Testis (tissue), 3 donors: ENCODE results near the gene ORMDL3. TPM values are rescaled to one million over a fixed set of nuclear protein-coding genes. Genes with fewer than 3 reads are reported as not detected.

Source experiments
- DNase-seq: peaks from one replicate; pipeline ENCODE4 v3.0.0-alpha.2; 2019
- H3K27ac ChIP-seq, 2 donors: fragments of 200-600 bp; sonication (generic); one replicate each; pipeline ENCODE4 v1.5.1; 2019
- H3K27me3 ChIP-seq: fragments of 200-600 bp; sonication (generic); one replicate; pipeline ENCODE4 v1.5.1; 2019
- H3K36me3 ChIP-seq: fragments of 200-600 bp; sonication (generic); one replicate; pipeline ENCODE4 v1.5.1; 2017; ENCODE audit warnings: low read depth; ENCODE audit errors: missing control alignments
- H3K4me1 ChIP-seq: fragments of 200-600 bp; sonication (generic); one replicate; pipeline ENCODE4 v1.5.1; 2019
- H3K4me3 ChIP-seq, 2 donors: fragments of 200-600 bp; sonication (generic); one replicate each; pipeline ENCODE4 v1.5.1; 2017 to 2019
- H3K9me3 ChIP-seq: fragments of 200-600 bp; sonication (generic); one replicate; pipeline ENCODE4 v1.5.1; 2017
- CTCF ChIP-seq, 3 experiments: fragments of 450-650 bp in 2 of 3; fragments of 200-600 bp in 1 of 3; sonication (generic) in 1 of 3; IDR thresholded peaks; one replicate each; pipeline ENCODE4 v1.5.1; 2016 to 2019; ENCODE audit warnings: antibody characterized with exemption in 3 of 3, mild to moderate bottlenecking in 2 of 3, moderate library complexity in 1 of 3
- POLR2A ChIP-seq: fragments of 450-650 bp; IDR thresholded peaks from one replicate; pipeline ENCODE4 v1.6.1; 2017; ENCODE audit warnings: antibody characterized with exemption, mild to moderate bottlenecking, moderate library complexity
- WGBS, 2 donors: methylation state at CpG; one replicate each; pipeline ENCODE4 v1.1.5; 2018; 5-methylcytosine and 5-hydroxymethylcytosine counted together
- intact Hi-C: fragments of 100-400 bp; cut with DNase I; formaldehyde crosslinking; loops from one replicate; pipeline ENCODE4 v1.15.1; 2023; ENCODE audit warnings: low total_unique reads
- polyA plus RNA-seq: library from polyadenylated mRNA; stranded (reverse); fragments of 350-450 nt; fragmentation: Illumina TruSeq; extraction: RNeasy Lipid Tissue Mini Kit (QIAGEN cat#74804); gene quantifications from one replicate; pipeline ENCODE4 v1.2.3, GENCODE V29; 2014; ENCODE audit warnings: low read depth, low replicate concordance; ENCODE audit not compliant: insufficient read depth
- total RNA-seq, 2 donors: library from RNA; depleted of rRNA; stranded (reverse); fragments of >200 nt; gene quantifications; one replicate each; pipeline ENCODE4 v1.2.3, GENCODE V29; 2016

Gene ORMDL3
- total and polyA plus RNA-seq, 3 donors from 2014 or later, result 77.6 to 99.7 (median 79.0) TPM

DNA sequence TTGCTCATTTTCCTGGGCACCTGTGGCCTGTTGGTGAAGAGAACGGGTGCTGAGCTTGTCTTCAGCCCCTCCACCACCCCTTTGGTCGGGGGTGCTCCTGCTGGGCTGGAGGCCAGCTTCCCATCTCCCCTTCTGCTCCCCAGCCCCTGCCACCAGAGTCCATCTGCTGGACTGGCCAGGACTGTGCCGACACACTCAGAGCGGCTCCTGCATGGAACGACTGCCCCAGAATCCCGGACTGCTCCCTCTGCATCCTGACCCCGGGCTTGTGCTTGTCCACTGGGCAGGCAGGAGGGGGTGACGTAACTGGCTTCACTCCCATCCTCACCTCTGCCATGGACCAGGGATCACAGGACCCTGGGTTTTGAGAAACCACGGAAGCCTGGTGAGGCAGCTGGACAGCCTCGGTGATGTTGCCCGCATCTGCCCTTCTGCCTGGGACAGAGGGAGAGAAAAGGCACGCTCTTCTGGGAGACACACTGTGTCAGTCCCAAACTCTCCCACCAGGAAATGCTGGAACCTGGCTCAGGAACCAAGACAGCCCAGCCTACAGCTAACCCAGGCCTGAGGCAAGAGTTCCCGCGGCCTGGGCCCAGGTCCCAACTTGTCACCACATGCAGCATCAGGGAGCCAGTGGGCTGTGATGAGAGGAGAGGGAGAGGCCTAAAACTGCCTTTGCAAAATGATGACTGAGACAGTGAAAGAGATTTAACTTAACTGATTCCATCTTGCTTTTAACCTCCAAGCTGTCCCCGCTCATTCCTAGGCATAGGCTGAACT is 19.3 kb upstream of the ORMDL3 start:
- TF ChIP-seq POLR2A (no peak), CTCF (IDR thresholded peaks at IDR 0.05) (no peak)
- Histone ChIP-seq H3K4me3 (no peak overlapping the region), H3K27ac (no peak overlapping the region), H3K27me3 (no peaks in the 10 kb centered on the region), H3K9me3 (no peaks in the 10 kb centered on the region), H3K4me1 (no peaks in the 10 kb centered on the region), H3K36me3 (no peaks in the 10 kb centered on the region)
- intact Hi-C loops, result no loop called here
- no peak for DNase-seq
- WGBS, 2 donors, result 84 to 88% methylated on average over 4 to 15 of the region's 15 CpGs

GRCh38 chr17:39944393-39944711 is 17.0 kb upstream of the ORMDL3 start:
- H3K36me3 ChIP-seq, result no peaks in the 10 kb centered on the region
- H3K27ac ChIP-seq, result no peak overlapping the region
- no peak for DNase-seq
- WGBS, 2 donors, result 85 to 93% methylated on average over 6 to 16 of the region's 16 CpGs
- no peaks in the 10 kb centered on the region for H3K9me3 ChIP-seq
- TF ChIP-seq CTCF (IDR thresholded peaks at IDR 0.05) (no peak), POLR2A (no peak)
- no peaks in the 10 kb centered on the region for H3K4me1 ChIP-seq
- H3K4me3 ChIP-seq, result no peak overlapping the region
- H3K27me3 ChIP-seq, result no peaks in the 10 kb centered on the region
- intact Hi-C loops, result no loop called here

GRCh38 chr17:39943702-39944392 is 16.4 kb upstream of the ORMDL3 start:
- no peaks in the 10 kb centered on the region for H3K9me3 ChIP-seq
- intact Hi-C loops, result no loop called here
- WGBS, 2 donors, result 81 to 92% methylated on average over 12 to 14 of the region's 14 CpGs
- H3K4me3 ChIP-seq, result no peak overlapping the region
- H3K27me3 ChIP-seq, result no peaks in the 10 kb centered on the region
- H3K36me3 ChIP-seq, result no peaks in the 10 kb centered on the region
- TF ChIP-seq POLR2A (no peak), CTCF (IDR thresholded peaks at IDR 0.05) (no peak)
- H3K4me1 ChIP-seq, result no peaks in the 10 kb centered on the region
- DNase-seq, result no peak
- H3K27ac ChIP-seq, result no peak overlapping the region

- intact Hi-C loops, result no loop called here
- Histone ChIP-seq H3K36me3 (no peaks in the 10 kb centered on the region), H3K9me3 (no peaks in the 10 kb centered on the region), H3K4me1 (no peaks in the 10 kb centered on the region), H3K27me3 (no peaks in the 10 kb centered on the region), H3K27ac (no peak overlapping the region), H3K4me3 (no peak overlapping the region)
- DNase-seq, result peak; percentile 42
- TF ChIP-seq CTCF (IDR thresholded peaks at IDR 0.05) (peak in 1 of 3 experiments; percentile 32), POLR2A (no peak)
- WGBS, 2 donors, result 45 to 51% methylated on average over 6 of the region's 6 CpGs
Observed at GRCh38 chr17:39939588-39940419, 12.4 kb upstream of the ORMDL3 start.
